NCI-H748 treated with DMSO at 0.1 percent for 48 hours (cell line): ENCODE measurements around the gene CIAO2B.
"Not testable (repeated sequence)": the region's sequence is repeated elsewhere in the genome, so short reads cannot be mapped to it uniquely, and the experiment has no call there.

ENCODE experiments used
- DNase-seq: peaks from one replicate; lab custom pipeline; 2025; lab: John Stamatoyannopoulos, UW

The CIAO2B gene

GRCh38 chr16:66903544-66904427 is 30.4 kb downstream of the CIAO2B start:
- DNase-seq: no peak

GRCh38 chr16:66902648-66903543 is 31.3 kb downstream of the CIAO2B start:
- DNase-seq: no peak

- DNase-seq: no peak
Observed at GRCh38 chr16:66901626-66902025, 32.6 kb downstream of the CIAO2B start.

GRCh38 chr16:66900721-66901441 is 33.3 kb downstream of the CIAO2B start:
- no peak for DNase-seq

- no peak for DNase-seq
Observed at GRCh38 chr16:66899945-66900710, 34.1 kb downstream of the CIAO2B start.

- DNase-seq: no peak
Observed at GRCh38 chr16:66899310-66899944, 34.8 kb downstream of the CIAO2B start.

- no peak for DNase-seq
Observed at GRCh38 chr16:66898933-66899309, 35.3 kb downstream of the CIAO2B start.

- no peak for DNase-seq
Observed at GRCh38 chr16:66898207-66898606, 36.0 kb downstream of the CIAO2B start.

- DNase-seq: not testable (repeated sequence)
Observed at GRCh38 chr16:66896682-66897081, 37.5 kb downstream of the CIAO2B start.

- DNase-seq: no peak
Observed at GRCh38 chr16:66895999-66896398, 38.2 kb downstream of the CIAO2B start.

- DNase-seq: no peak
Observed at GRCh38 chr16:66895689-66895979, 38.6 kb downstream of the CIAO2B start.

GRCh38 chr16:66894948-66895688 is 39.1 kb downstream of the CIAO2B start:
- DNase-seq: peak; percentile 6

GRCh38 chr16:66894055-66894454 is 40.1 kb downstream of the CIAO2B start:
- no peak for DNase-seq

GRCh38 chr16:66891797-66892196 is 42.4 kb downstream of the CIAO2B start:
- no peak for DNase-seq

- no peak for DNase-seq
Observed at GRCh38 chr16:66891360-66891759, 42.8 kb downstream of the CIAO2B start.

- DNase-seq: no peak
Observed at GRCh38 chr16:66890799-66891198, 43.4 kb downstream of the CIAO2B start.

GRCh38 chr16:66889622-66890021 is 44.6 kb downstream of the CIAO2B start:
- DNase-seq: no peak

- DNase-seq: no peak
Observed at GRCh38 chr16:66888647-66889615, 45.3 kb downstream of the CIAO2B start.

- DNase-seq: no peak
Observed at GRCh38 chr16:66886914-66887313, 47.3 kb downstream of the CIAO2B start.
